Endodermal cell (in vitro differentiated cells): ENCODE results near the gene CDH11. TPM values are rescaled to one million over a fixed set of nuclear protein-coding genes. Genes with fewer than 3 reads are reported as not detected.

Experiments
- DNase-seq: peaks from one replicate; pipeline ENCODE4 v3.0.0-alpha.2; 2017
- H3K27ac ChIP-seq: 2 replicates; pipeline ENCODE4 v1.5.1; 2013; ENCODE audit warnings: mild to moderate bottlenecking, low read depth, low read length, moderate library complexity
- H3K27me3 ChIP-seq: 2 replicates; pipeline ENCODE4 v1.6.1; 2013; ENCODE audit warnings: mild to moderate bottlenecking, low read length, moderate library complexity; ENCODE audit not compliant: insufficient read depth, control insufficient read depth, poor library complexity, severe bottlenecking
- H3K36me3 ChIP-seq: 2 replicates; pipeline ENCODE4 v1.7.0; 2013; ENCODE audit warnings: mild to moderate bottlenecking, low read length, moderate library complexity; ENCODE audit not compliant: control insufficient read depth, insufficient read depth
- H3K4me1 ChIP-seq: one replicate; pipeline ENCODE4 v1.7.0; 2013; ENCODE audit warnings: low read length; ENCODE audit not compliant: control insufficient read depth, insufficient read depth
- H3K4me3 ChIP-seq: 2 replicates; pipeline ENCODE4 v1.5.1; 2013; ENCODE audit warnings: mild to moderate bottlenecking, low read length, moderate library complexity
- H3K9ac ChIP-seq: 2 replicates; pipeline ENCODE4 v1.6.1; 2013; ENCODE audit warnings: mild to moderate bottlenecking, low read length, moderate library complexity; ENCODE audit not compliant: poor library complexity, severe bottlenecking; ENCODE audit errors: extremely low read depth
- H3K9me3 ChIP-seq: 2 replicates; pipeline ENCODE4 v1.6.1; 2013; ENCODE audit warnings: mild to moderate bottlenecking, low read length, moderate library complexity; ENCODE audit not compliant: control insufficient read depth
- H3K27ac Mint-ChIP-seq: 2 replicates; pipeline ENCODE4 v1.8.0; 2020; ENCODE audit warnings: mixed read lengths
- H3K27me3 Mint-ChIP-seq: 2 replicates; pipeline ENCODE4 v1.8.0; 2021; ENCODE audit warnings: mild to moderate bottlenecking, mixed read lengths; ENCODE audit not compliant: insufficient read depth
- H3K36me3 Mint-ChIP-seq: 2 replicates; pipeline ENCODE4 v1.8.0; 2020; ENCODE audit warnings: low read depth, mixed read lengths
- H3K4me1 Mint-ChIP-seq: 2 replicates; pipeline ENCODE4 v1.8.0; 2020; ENCODE audit warnings: mixed read lengths
- H3K4me3 Mint-ChIP-seq: 2 replicates; pipeline ENCODE4 v1.8.0; 2020; ENCODE audit warnings: mild to moderate bottlenecking, moderate library complexity, mixed read lengths
- H3K9me3 Mint-ChIP-seq: 2 replicates; pipeline ENCODE4 v1.8.0; 2020; ENCODE audit warnings: mild to moderate bottlenecking, mixed read lengths
- WGBS, 2 experiments: methylation state at CpG; one replicate each; pipeline versions ENCODE4 v1.1.5 to v1.1.7; 2013; ENCODE audit warnings: missing lambda C conversion rate in 2 of 2, mixed read lengths in 1 of 2; ENCODE audit not compliant: insufficient coverage in 1 of 2, insufficient read length in 1 of 2; 5-methylcytosine and 5-hydroxymethylcytosine counted together
- total RNA-seq, 2 donors: library from RNA; stranded (reverse); fragmentation: NEBNext Ultra II Directional in 1 of 2; extraction: Animal tissue kit (Norgen Biotek cat#: 25700) in 1 of 2; gene quantifications; 2 replicates in 1 of 2; 3 replicates in 1 of 2; pipeline ENCODE4 v1.2.1, GENCODE V29; 2021
- TF ChIP-seq, protein P1 (sequence below): fragments of 200-600 bp; sonication (generic); conservative IDR thresholded peaks from 2 replicates; pipeline ENCODE4 v1.5.0; 2021; ENCODE audit warnings: antibody characterized with exemption, mild to moderate bottlenecking

The CDH11 gene
- total RNA-seq, 2 donors from 2014 or later = 0.73 to 2.9 TPM

DNA sequence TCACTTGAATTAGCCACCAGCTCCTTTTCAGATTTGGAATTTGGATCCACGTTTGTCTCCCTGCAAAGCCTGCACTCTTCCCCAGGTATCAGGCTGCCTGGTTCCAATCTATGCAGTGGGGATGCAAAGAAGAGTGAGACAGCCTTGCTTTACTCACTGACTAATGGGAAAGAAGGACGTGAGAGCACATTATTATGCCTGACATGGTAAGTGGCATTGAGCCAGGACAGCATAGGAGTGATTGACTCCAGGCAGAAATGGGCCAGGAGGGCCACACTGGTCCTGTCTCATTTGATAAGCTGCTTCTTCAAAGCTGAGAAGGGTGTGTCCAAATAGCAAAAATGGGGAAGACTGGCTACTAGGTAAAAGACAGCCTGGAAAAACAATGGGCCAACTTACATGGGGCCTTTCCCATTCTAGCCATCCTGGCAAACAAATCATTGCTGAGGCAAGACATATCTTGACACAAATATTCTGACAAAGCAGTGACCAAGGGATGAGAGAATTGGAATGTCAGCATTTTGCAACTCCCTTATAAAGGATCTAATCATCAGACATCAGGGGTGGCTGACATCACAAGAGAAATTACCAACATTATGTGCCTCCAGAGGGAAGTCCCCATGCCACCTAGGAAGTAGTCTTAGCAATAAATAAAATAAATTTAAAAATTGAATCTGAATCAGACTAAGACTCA is 38.6 kb downstream of the CDH11 start:
- Mint-ChIP-seq H3K4me1 (no peaks in the 10 kb centered on the region), H3K27me3 (peaks cover 2% of the 10 kb centered on the region), H3K27ac (no peak overlapping the region), H3K4me3 (no peak overlapping the region), H3K36me3 (no peaks in the 10 kb centered on the region), H3K9me3 (no peaks in the 10 kb centered on the region)
- DNase-seq = no peak
- Histone ChIP-seq H3K27me3 (no peaks in the 10 kb centered on the region), H3K4me3 (no peak overlapping the region), H3K36me3 (no peaks in the 10 kb centered on the region), H3K27ac (no peak overlapping the region), H3K9me3 (no peaks in the 10 kb centered on the region), H3K9ac (no peak overlapping the region), H3K4me1 (no peaks in the 10 kb centered on the region)
- TF ChIP-seq, protein P1, sequence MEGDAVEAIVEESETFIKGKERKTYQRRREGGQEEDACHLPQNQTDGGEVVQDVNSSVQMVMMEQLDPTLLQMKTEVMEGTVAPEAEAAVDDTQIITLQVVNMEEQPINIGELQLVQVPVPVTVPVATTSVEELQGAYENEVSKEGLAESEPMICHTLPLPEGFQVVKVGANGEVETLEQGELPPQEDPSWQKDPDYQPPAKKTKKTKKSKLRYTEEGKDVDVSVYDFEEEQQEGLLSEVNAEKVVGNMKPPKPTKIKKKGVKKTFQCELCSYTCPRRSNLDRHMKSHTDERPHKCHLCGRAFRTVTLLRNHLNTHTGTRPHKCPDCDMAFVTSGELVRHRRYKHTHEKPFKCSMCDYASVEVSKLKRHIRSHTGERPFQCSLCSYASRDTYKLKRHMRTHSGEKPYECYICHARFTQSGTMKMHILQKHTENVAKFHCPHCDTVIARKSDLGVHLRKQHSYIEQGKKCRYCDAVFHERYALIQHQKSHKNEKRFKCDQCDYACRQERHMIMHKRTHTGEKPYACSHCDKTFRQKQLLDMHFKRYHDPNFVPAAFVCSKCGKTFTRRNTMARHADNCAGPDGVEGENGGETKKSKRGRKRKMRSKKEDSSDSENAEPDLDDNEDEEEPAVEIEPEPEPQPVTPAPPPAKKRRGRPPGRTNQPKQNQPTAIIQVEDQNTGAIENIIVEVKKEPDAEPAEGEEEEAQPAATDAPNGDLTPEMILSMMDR = no peak
- WGBS, 2 experiments = 81% methylated on average over 2 of the region's 2 CpGs; no CpG with 5 or more reads in 1 of the 2 experiments

DNA sequence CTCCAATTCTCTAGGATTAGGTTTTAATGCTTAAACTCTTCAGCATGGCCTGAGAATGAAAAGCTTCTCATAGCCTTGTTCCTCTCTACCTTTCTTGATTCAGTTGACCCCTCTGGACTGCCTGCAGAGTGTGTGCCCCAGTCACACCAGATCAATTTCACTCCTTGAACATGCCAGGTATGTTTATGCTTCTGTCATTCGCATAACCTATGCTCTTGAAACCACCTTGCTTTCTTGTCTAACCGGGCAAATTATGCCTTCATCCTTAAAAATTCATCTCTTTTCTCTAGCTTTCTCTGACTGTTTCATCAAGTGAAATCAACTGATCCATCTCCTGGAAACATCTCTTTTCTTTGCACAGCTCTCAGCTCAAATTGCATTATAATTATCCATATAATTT is 42.3 kb downstream of the CDH11 start:
- no peak overlapping the region for H3K9ac ChIP-seq
- Mint-ChIP-seq H3K4me3 (no peak overlapping the region), H3K27me3 (peaks cover 2% of the 10 kb centered on the region), H3K4me1 (no peaks in the 10 kb centered on the region), H3K27ac (no peak overlapping the region), H3K36me3 (no peaks in the 10 kb centered on the region), H3K9me3 (no peaks in the 10 kb centered on the region)
- no peak overlapping the region for H3K4me3 ChIP-seq
- H3K27me3 ChIP-seq = no peaks in the 10 kb centered on the region
- TF ChIP-seq, protein P1 = no peak
- 90 to 95% methylated on average over 2 of the region's 2 CpGs for whole genome bisulfite sequencing, 2 experiments
- no peaks in the 10 kb centered on the region for H3K4me1 ChIP-seq
- no peaks in the 10 kb centered on the region for H3K9me3 ChIP-seq
- DNase-seq = no peak
- no peaks in the 10 kb centered on the region for H3K36me3 ChIP-seq
- no peak overlapping the region for H3K27ac ChIP-seq

DNA sequence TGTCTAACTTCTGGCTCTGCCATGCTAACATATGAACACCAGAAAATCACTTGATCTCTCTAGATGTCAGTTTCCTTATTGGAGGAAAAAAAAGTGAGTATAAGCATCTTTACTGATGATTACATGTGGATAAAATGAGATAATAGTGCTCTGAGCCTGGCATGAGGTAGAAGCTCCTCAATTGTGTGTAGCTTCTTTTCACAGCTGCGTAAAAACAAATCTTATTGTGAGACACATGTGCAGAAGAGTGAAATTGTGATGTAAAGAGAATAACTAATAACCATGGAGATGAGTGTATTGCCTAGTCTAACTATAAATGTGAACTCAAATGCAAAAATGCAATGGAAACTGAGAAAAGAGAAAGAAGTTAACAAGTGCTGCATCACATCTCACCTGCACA is 44.7 kb downstream of the CDH11 start:
- Mint-ChIP-seq H3K4me3 (no peak overlapping the region), H3K27ac (no peak overlapping the region), H3K36me3 (no peaks in the 10 kb centered on the region), H3K4me1 (no peaks in the 10 kb centered on the region), H3K27me3 (peaks cover 2% of the 10 kb centered on the region), H3K9me3 (no peaks in the 10 kb centered on the region)
- WGBS, 2 experiments = 92% methylated on average over 1 of the region's 1 CpG; no CpG with 5 or more reads in 1 of the 2 experiments
- Histone ChIP-seq H3K36me3 (no peaks in the 10 kb centered on the region), H3K4me1 (no peaks in the 10 kb centered on the region), H3K27me3 (no peaks in the 10 kb centered on the region), H3K4me3 (no peak overlapping the region), H3K27ac (no peak overlapping the region), H3K9me3 (no peaks in the 10 kb centered on the region), H3K9ac (no peak overlapping the region)
- DNase-seq = no peak
- TF ChIP-seq, protein P1 = no peak
